ENCODE measurements around the gene SPO11. TPM values are rescaled to one million over a fixed set of nuclear protein-coding genes. Genes with fewer than 3 reads are reported as not detected.

The SPO11 gene
- total and polyA plus RNA-seq, 2 of the 4 experiments (the other 2 are of a cell fraction) = not detected

GRCh38 chr20:57389695-57390603 is 60.3 kb downstream of the SPO11 start:
- dilution Hi-C loops (cut with HindIII; ENCODE audit: low sequenced_read_pairs, unreplicated experiment) = no loop called here

More at GRCh38 chr20:57389695-57390603, 60.3 kb downstream of the SPO11 start:
- H3K14ac ChIP-seq (replicated peaks; ENCODE audit: low read depth, low read length) = peak overlapping the region; percentile 59; the same call in 1 of the 2 replicates
- H4K20me1 ChIP-seq (ENCODE audit: insufficient read depth, low read length) = no peaks in the 10 kb centered on the region; the same call in 1 of the 2 replicates
- H2AK5ac ChIP-seq (ENCODE audit: low read depth, low read length) = peak overlapping the region; percentile 16
- H3K4me1 ChIP-seq (ENCODE audit: control insufficient read depth, insufficient read depth, low read length) = peaks cover 6% of the 10 kb centered on the region
- H3K9me1 ChIP-seq (ENCODE audit: insufficient read depth, low read length) = 0 out of 2 replicates have a peak, but pooled peaks cover 3% of the 10 kb centered on the region
- H3K18ac ChIP-seq (ENCODE audit: low read depth, low read length) = no peak overlapping the region; the same call in 1 of the 2 replicates
- H4K5ac ChIP-seq (ENCODE audit: low read depth, low read length) = peak overlapping the region; percentile 45; the same call in 1 of the 2 replicates
- H2BK15ac ChIP-seq (ENCODE audit: low read depth, low read length) = no peak overlapping the region; the same call in 2 of the 3 replicates
- H4K8ac ChIP-seq (ENCODE audit: low read depth in 2 of 2, low read length in 2 of 2) = peak overlapping the region; percentile 77 to 93
- H2BK120ac ChIP-seq (ENCODE audit: low read depth, low read length) = peak overlapping the region; percentile 15; the same call in 1 of the 2 replicates
- peak overlapping the region; percentile 87 for H2AK9ac ChIP-seq (replicated peaks; ENCODE audit: low read depth, low read length, poor library complexity)
- H3K23ac ChIP-seq (ENCODE audit: low read depth, low read length) = no peak overlapping the region
- 46% methylated on average over 9 of the region's 52 CpGs; no CpG with 5 or more reads in 1 of the 2 experiments for WGBS, 2 experiments (ENCODE audit: extremely low coverage in 2 of 2, insufficient read length in 1 of 2)
- H2BK5ac ChIP-seq (ENCODE audit: low read depth, low read length, poor library complexity, severe bottlenecking) = no peak overlapping the region
- H3K9me3 ChIP-seq (ENCODE audit: control insufficient read depth, insufficient read depth, low read length) = no peaks in the 10 kb centered on the region
- H3K79me1 ChIP-seq (ENCODE audit: low read depth in 1 of 2, low read length in 2 of 2) = peaks cover 0 to 18% of the 10 kb centered on the region in 2 experiments; a peak in 2 of 4 replicates
- ChIA-PET CTCF (no interaction called here), POLR2A (ENCODE audit: unreplicated experiment) (no interaction called here)
- H3K36me3 ChIP-seq (ENCODE audit: control insufficient read depth, insufficient read depth, low read length) = peaks cover 10% of the 10 kb centered on the region
- TF ChIP-seq MAFK (IDR thresholded peaks at IDR 0.05; ENCODE audit: low read depth, low read length) (no peak), CEBPB (IDR thresholded peaks at IDR 0.05; ENCODE audit: low read depth, low read length) (no peak), RCOR1 (IDR thresholded peaks at IDR 0.05; ENCODE audit: insufficient replicate concordance, low read length) (no peak), BHLHE40 (IDR thresholded peaks at IDR 0.05; ENCODE audit: low read depth, low read length) (no peak), CHD1 (IDR thresholded peaks at IDR 0.05; ENCODE audit: low read depth, low read length) (no peak), RFX5 (IDR thresholded peaks at IDR 0.05; ENCODE audit: low read depth, low read length) (no peak), MXI1 (IDR thresholded peaks at IDR 0.05; ENCODE audit: borderline replicate concordance, low read depth, low read length) (no peak), RAD21 (IDR thresholded peaks at IDR 0.05; ENCODE audit: low read length) (no peak)
- TF ChIP-seq, protein P1, sequence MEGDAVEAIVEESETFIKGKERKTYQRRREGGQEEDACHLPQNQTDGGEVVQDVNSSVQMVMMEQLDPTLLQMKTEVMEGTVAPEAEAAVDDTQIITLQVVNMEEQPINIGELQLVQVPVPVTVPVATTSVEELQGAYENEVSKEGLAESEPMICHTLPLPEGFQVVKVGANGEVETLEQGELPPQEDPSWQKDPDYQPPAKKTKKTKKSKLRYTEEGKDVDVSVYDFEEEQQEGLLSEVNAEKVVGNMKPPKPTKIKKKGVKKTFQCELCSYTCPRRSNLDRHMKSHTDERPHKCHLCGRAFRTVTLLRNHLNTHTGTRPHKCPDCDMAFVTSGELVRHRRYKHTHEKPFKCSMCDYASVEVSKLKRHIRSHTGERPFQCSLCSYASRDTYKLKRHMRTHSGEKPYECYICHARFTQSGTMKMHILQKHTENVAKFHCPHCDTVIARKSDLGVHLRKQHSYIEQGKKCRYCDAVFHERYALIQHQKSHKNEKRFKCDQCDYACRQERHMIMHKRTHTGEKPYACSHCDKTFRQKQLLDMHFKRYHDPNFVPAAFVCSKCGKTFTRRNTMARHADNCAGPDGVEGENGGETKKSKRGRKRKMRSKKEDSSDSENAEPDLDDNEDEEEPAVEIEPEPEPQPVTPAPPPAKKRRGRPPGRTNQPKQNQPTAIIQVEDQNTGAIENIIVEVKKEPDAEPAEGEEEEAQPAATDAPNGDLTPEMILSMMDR (conservative IDR thresholded peaks at IDR 0.05; ENCODE audit: low read depth, low read length) = no peak
- TF ChIP-seq, protein P2, sequence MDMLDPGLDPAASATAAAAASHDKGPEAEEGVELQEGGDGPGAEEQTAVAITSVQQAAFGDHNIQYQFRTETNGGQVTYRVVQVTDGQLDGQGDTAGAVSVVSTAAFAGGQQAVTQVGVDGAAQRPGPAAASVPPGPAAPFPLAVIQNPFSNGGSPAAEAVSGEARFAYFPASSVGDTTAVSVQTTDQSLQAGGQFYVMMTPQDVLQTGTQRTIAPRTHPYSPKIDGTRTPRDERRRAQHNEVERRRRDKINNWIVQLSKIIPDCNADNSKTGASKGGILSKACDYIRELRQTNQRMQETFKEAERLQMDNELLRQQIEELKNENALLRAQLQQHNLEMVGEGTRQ (IDR thresholded peaks at IDR 0.05; ENCODE audit: low read depth, low read length) = no peak
- TF ChIP-seq, protein P3, sequence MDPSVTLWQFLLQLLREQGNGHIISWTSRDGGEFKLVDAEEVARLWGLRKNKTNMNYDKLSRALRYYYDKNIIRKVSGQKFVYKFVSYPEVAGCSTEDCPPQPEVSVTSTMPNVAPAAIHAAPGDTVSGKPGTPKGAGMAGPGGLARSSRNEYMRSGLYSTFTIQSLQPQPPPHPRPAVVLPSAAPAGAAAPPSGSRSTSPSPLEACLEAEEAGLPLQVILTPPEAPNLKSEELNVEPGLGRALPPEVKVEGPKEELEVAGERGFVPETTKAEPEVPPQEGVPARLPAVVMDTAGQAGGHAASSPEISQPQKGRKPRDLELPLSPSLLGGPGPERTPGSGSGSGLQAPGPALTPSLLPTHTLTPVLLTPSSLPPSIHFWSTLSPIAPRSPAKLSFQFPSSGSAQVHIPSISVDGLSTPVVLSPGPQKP (IDR thresholded peaks at IDR 0.05; ENCODE audit: borderline replicate concordance, low read depth, low read length) = no peak
- DNase-seq (no peak), ATAC-seq (ENCODE audit: low read depth) (no peak)
- no peaks in the 10 kb centered on the region for H3K27me3 ChIP-seq (ENCODE audit: control insufficient read depth, insufficient read depth, low read length)
- H2BK20ac ChIP-seq (ENCODE audit: low read depth, low read length) = no peak overlapping the region
- in situ Hi-C loops (cut with MboI; ENCODE audit: low sequenced_read_pairs) (loop anchor here (5.0 to 25.0 kb wide), 4 partner anchors 107 to 1647 kb away; partner anchors contain the start of genes ATP5F1E and PRELID3B), intact Hi-C loops (cut with micrococcal nuclease) (loop anchor here (5.0 to 10.0 kb wide), 2 partner anchors 825 to 1507 kb away; no protein-coding TSS in a partner anchor)
- peak overlapping the region; percentile 32; the same call in 1 of the 2 replicates for H4K91ac ChIP-seq (ENCODE audit: insufficient read depth, low read depth, low read length)
- H3K4ac ChIP-seq (ENCODE audit: low read depth, low read length) = peak overlapping the region; percentile 56
- H2AFZ ChIP-seq (replicated peaks; ENCODE audit: low read length, poor library complexity) = peak overlapping the region; percentile 95
- BruUV-seq (replicated peaks) = no TSS peak
- H3K56ac ChIP-seq (ENCODE audit: extremely low read depth, insufficient read depth, low read length) = peak overlapping the region; percentile 6; the same call in 1 of the 2 replicates
- no peak overlapping the region for H3K4me3 ChIP-seq (ENCODE audit: insufficient read depth, low read depth, low read length)
- no peak overlapping the region for H3K9ac ChIP-seq (ENCODE audit: low read depth, low read length)
- H3K27ac ChIP-seq (ENCODE audit: insufficient read depth, low read length) = no peak overlapping the region
- H3K4me2 ChIP-seq (ENCODE audit: low read depth, low read length) = peak overlapping the region; percentile 39; the same call in 1 of the 2 replicates

All from IMR-90 (cell line).